Measurements from ENCODE around the gene CNTNAP2.

GRCh38 chr7:146116521-146117222, at the start of gene CNTNAP2:
- TF ChIP-seq POLR2A (IDR thresholded peaks at IDR 0.05) (no peak), CTCF (IDR thresholded peaks at IDR 0.05) (no peak)
